Left lung (tissue), 10 donors: ENCODE measurements around the gene IZUMO1. TPM values are rescaled to one million over a fixed set of nuclear protein-coding genes. Genes with fewer than 3 reads are reported as not detected.
A peak's percentile ranks its signal among the peaks of the same experiment; 100 is the strongest.

Experiments used
- ATAC-seq: fragments of 200-7000 bp; cut with Tn5 transposase; one replicate; pipeline ENCODE4 v1.9.1; 2020; ENCODE audit warnings: moderate library complexity
- DNase-seq, 4 donors: peaks; one replicate each; pipeline ENCODE4 v3.0.0-alpha.2; 2013 to 2020
- H3K27ac ChIP-seq, 2 donors: fragments of 200-600 bp; sonication (generic) in 1 of 2; one replicate each; pipeline versions ENCODE4 v1.5.0 to v1.8.0; 2020 to 2021
- H3K27me3 ChIP-seq, 2 donors: fragments of 200-600 bp; sonication (generic) in 1 of 2; one replicate each; pipeline versions ENCODE4 v1.5.0 to v1.8.0; 2020 to 2021
- H3K36me3 ChIP-seq, 2 donors: fragments of 200-600 bp; sonication (generic) in 1 of 2; one replicate each; pipeline versions ENCODE4 v1.5.0 to v1.8.0; 2020 to 2021
- H3K4me1 ChIP-seq, 2 donors: fragments of 200-600 bp; one replicate each; pipeline ENCODE4 v1.8.0; 2021
- H3K4me3 ChIP-seq, 2 donors: fragments of 200-600 bp; sonication (generic) in 1 of 2; one replicate each; pipeline versions ENCODE4 v1.5.0 to v1.8.0; 2020 to 2021; ENCODE audit warnings: mild to moderate bottlenecking in 1 of 2
- H3K9me3 ChIP-seq, 2 donors: fragments of 200-600 bp; sonication (generic) in 1 of 2; one replicate each; pipeline versions ENCODE4 v1.5.0 to v1.8.0; 2020 to 2021
- intact Hi-C, 2 donors: fragments of 100-400 bp; cut with DNase I; formaldehyde crosslinking; loops; one replicate each; pipeline versions ENCODE4 v1.11.2 to v1.14.2; 2022
- polyA plus RNA-seq, 6 donors: library from polyadenylated mRNA; unstranded; fragments of 120-200 nt; gene quantifications; one replicate each; pipeline ENCODE4 v1.2.1, GENCODE V29; 2013; ENCODE audit not compliant: insufficient read length in 6 of 6
- total RNA-seq, 2 donors: library from RNA; stranded (reverse); fragmentation: NEBNext Ultra II Directional; extraction: Animal tissue kit (Norgen Biotek cat#: 25700); gene quantifications; one replicate each; pipeline ENCODE4 v1.2.1, GENCODE V29; 2021
- TF ChIP-seq, protein P1 (sequence below), 2 donors: fragments of 200-600 bp; sonication (generic) in 1 of 2; IDR thresholded peaks; one replicate each; pipeline versions ENCODE4 v1.5.0 to v1.8.0; 2021; ENCODE audit warnings: antibody characterized with exemption in 2 of 2
- donor health status: DM: no; HTN: yes; CAD: no.
- donor health status: DM: no; HTN: no; CAD: no.

IZUMO1 gene
- total and polyA plus RNA-seq, 8 donors: 0.96 to 3.6 (median 1.6) TPM

DNA sequence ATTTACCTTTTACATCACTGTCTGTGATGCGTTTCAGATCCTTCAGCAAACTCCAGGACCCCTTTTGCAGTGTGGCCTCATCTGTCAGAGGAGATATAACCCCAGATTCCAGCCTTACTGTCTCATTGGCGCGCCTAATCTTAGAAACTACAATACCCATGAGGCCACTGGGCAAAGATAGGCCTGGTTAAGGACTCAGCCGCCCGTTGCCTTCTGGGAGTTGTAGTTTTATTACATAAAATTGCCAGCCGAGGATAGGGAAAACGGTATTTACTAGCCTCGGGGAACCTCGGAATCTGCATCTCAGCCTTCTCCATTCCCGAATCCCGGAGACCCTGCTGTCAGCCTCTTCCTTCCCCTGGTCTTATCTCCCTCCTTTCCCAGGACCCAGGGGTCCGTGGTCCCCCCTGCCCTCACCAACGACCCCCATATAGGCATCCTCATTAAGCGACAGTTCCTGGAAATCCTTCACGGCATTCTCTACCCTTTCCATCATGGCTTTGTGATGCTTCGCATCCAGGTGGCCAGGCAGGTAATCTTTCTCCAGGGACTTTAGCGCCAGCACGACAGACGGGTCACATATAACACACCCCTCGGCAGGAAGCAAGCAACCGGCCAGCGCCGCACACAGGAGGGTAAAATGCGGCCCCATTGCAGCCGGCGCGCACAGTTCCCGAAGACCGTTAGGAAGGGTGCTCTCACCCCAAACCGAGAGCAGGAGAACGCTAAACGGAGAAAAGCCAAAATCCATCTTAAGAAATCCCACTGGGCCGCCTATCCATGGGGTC lies 1.3 kb downstream of the IZUMO1 start:
- DNase-seq (peak in 2 of 4 donors; percentile 42 to 45), ATAC-seq (peak; percentile 66)
- Histone ChIP-seq H3K4me3 (no peak overlapping the region), H3K27me3 (peaks cover 0 to 41% of the 10 kb centered on the region in 2 donors), H3K36me3 (no peaks in the 10 kb centered on the region), H3K27ac (no peak overlapping the region), H3K4me1 (peaks cover 0 to 7% of the 10 kb centered on the region in 2 donors), H3K9me3 (no peaks in the 10 kb centered on the region)
- intact Hi-C loops: no loop called here
- TF ChIP-seq, protein P1, sequence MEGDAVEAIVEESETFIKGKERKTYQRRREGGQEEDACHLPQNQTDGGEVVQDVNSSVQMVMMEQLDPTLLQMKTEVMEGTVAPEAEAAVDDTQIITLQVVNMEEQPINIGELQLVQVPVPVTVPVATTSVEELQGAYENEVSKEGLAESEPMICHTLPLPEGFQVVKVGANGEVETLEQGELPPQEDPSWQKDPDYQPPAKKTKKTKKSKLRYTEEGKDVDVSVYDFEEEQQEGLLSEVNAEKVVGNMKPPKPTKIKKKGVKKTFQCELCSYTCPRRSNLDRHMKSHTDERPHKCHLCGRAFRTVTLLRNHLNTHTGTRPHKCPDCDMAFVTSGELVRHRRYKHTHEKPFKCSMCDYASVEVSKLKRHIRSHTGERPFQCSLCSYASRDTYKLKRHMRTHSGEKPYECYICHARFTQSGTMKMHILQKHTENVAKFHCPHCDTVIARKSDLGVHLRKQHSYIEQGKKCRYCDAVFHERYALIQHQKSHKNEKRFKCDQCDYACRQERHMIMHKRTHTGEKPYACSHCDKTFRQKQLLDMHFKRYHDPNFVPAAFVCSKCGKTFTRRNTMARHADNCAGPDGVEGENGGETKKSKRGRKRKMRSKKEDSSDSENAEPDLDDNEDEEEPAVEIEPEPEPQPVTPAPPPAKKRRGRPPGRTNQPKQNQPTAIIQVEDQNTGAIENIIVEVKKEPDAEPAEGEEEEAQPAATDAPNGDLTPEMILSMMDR (IDR thresholded peaks at IDR 0.05): no peak

DNA sequence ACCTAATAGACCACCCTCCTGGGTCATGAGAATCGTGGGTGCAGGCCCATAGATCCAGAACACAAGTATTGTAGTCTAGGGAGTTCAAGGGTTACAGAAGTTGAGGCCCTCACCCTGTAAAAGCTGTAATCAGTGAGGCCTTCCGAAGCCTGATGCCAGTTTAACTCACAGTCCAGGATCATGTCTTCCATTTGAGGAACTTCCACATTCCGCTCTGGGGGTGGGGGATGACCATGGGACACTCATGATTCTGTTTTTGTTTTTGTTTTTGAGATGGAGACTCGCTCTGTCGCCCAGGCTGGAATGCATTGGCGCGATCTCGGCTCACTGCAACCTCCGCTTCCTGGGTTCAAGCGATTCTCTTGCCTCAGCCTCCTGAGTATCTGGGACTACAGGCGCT lies 4.6 kb downstream of the IZUMO1 start:
- Histone ChIP-seq H3K4me3 (no peak overlapping the region), H3K27me3 (peaks cover 5 to 47% of the 10 kb centered on the region in 2 donors), H3K27ac (peak overlapping the region in 1 of 2 donors; percentile 70), H3K9me3 (no peaks in the 10 kb centered on the region), H3K4me1 (peaks cover 4 to 18% of the 10 kb centered on the region in 2 donors), H3K36me3 (no peaks in the 10 kb centered on the region)
- TF ChIP-seq, protein P1 (IDR thresholded peaks at IDR 0.05): no peak
- intact Hi-C loops: no loop called here
- DNase-seq (peak in 1 of 4 donors; percentile 12), ATAC-seq (no peak)

- DNase-seq (peak in 1 of 4 donors; percentile 80), ATAC-seq (no peak)
- H3K27me3 ChIP-seq: peaks cover 5 to 40% of the 10 kb centered on the region in 2 donors
- H3K4me1 ChIP-seq: peaks cover 4 to 17% of the 10 kb centered on the region in 2 donors
- H3K9me3 ChIP-seq: no peaks in the 10 kb centered on the region
- intact Hi-C loops: no loop called here
- H3K36me3 ChIP-seq: no peaks in the 10 kb centered on the region
- peak overlapping the region in 1 of 2 donors; percentile 56 for H3K4me3 ChIP-seq
- peak overlapping the region; percentile 70 to 73 for H3K27ac ChIP-seq
- TF ChIP-seq, protein P1 (IDR thresholded peaks at IDR 0.05): no peak
Measured at GRCh38 chr19:48741129-48741999, 5.3 kb downstream of the IZUMO1 start.

- peak in 1 of 4 donors; percentile 76 for DNase-seq
Measured at GRCh38 chr19:48740164-48740972, 6.3 kb downstream of the IZUMO1 start, which contains the start of gene RASIP1. Gene RASIP1, minus strand, starts transcription at chr19:48740610. Its CDS starts 328 bp downstream, at chr19:48740282.

More at GRCh38 chr19:48740164-48740972, 6.3 kb downstream of the IZUMO1 start, which contains the start of gene RASIP1:
- intact Hi-C loops: no loop called here
- H3K9me3 ChIP-seq: no peaks in the 10 kb centered on the region
- TF ChIP-seq, protein P1 (IDR thresholded peaks at IDR 0.05): no peak
- ATAC-seq: peak; percentile 2
- H3K4me1 ChIP-seq: peaks cover 4 to 17% of the 10 kb centered on the region in 2 donors
- peak within 1 kb of the TSS; percentile 73 to 74 for H3K27ac ChIP-seq
- H3K36me3 ChIP-seq: no peaks in the 10 kb centered on the region
- H3K4me3 ChIP-seq: peak within 1 kb of the TSS; percentile 41 to 56
- peaks cover 5 to 30% of the 10 kb centered on the region in 2 donors for H3K27me3 ChIP-seq
